Brain microvascular endothelial cell (primary cell): ENCODE measurements around the gene LHFPL6.

ENCODE experiments used
- DNase-seq: peaks from one replicate; pipeline ENCODE4 v3.0.0-alpha.2; 2020
- H3K27ac ChIP-seq: fragments of 250-450 bp; sonication (Bioruptor Pico); 2 replicates; pipeline ENCODE4 v1.5.1; 2020; ENCODE audit warnings: mild to moderate bottlenecking, moderate library complexity
- H3K27me3 ChIP-seq: fragments of 250-450 bp; sonication (Bioruptor Pico); replicated peaks from 2 replicates; pipeline ENCODE4 v1.5.1; 2020; ENCODE audit warnings: mild to moderate bottlenecking
- H3K36me3 ChIP-seq: fragments of 250-450 bp; sonication (Bioruptor Pico); replicated peaks from 2 replicates; pipeline ENCODE4 v1.5.1; 2020; ENCODE audit warnings: mild to moderate bottlenecking
- H3K4me3 ChIP-seq: 2 replicates; pipeline ENCODE4 v1.5.1; 2011; ENCODE audit warnings: low read depth, mild to moderate bottlenecking, control low read depth, low read length, moderate library complexity
- in situ Hi-C: cut with HindIII; loops from 2 replicates; pipeline ENCODE4 v1.10.0; 2017; ENCODE audit warnings: low sequenced_read_pairs, low pct_ligation_motif_present
- TF ChIP-seq, protein P1 (sequence below): IDR thresholded peaks from 2 replicates; pipeline ENCODE4 v1.5.1; 2011; ENCODE audit warnings: low read depth, mild to moderate bottlenecking, moderate library complexity, low read length, control low read depth, inconsistent platforms; ENCODE audit errors: missing control alignments

LHFPL6 gene

DNA sequence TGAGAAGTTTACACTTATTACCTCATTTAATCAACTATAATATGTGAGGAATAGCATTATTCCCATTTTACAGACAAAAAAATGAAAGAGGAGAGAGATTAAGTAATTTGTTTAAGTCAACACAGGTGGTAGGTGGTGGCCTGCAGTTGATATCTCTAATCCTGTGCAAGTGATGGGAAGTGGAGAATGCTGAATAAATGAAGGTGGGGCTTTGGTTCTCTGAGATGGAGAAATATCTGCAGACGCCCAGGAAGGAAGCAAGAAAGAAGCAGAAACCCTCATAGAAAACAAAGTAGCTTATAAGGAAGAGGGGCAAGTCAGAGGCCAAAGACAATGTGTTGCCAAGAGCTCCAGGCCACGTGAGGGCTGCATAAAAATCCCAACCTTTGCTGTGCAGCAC, 290.4 kb downstream of the LHFPL6 start:
- H3K36me3 ChIP-seq = no peaks in the 10 kb centered on the region
- DNase-seq = no peak
- no peak overlapping the region for H3K27ac ChIP-seq
- TF ChIP-seq, protein P1, sequence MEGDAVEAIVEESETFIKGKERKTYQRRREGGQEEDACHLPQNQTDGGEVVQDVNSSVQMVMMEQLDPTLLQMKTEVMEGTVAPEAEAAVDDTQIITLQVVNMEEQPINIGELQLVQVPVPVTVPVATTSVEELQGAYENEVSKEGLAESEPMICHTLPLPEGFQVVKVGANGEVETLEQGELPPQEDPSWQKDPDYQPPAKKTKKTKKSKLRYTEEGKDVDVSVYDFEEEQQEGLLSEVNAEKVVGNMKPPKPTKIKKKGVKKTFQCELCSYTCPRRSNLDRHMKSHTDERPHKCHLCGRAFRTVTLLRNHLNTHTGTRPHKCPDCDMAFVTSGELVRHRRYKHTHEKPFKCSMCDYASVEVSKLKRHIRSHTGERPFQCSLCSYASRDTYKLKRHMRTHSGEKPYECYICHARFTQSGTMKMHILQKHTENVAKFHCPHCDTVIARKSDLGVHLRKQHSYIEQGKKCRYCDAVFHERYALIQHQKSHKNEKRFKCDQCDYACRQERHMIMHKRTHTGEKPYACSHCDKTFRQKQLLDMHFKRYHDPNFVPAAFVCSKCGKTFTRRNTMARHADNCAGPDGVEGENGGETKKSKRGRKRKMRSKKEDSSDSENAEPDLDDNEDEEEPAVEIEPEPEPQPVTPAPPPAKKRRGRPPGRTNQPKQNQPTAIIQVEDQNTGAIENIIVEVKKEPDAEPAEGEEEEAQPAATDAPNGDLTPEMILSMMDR = no peak
- no peak overlapping the region for H3K4me3 ChIP-seq
- in situ Hi-C loops = no loop called here
- no peaks in the 10 kb centered on the region for H3K27me3 ChIP-seq

DNA sequence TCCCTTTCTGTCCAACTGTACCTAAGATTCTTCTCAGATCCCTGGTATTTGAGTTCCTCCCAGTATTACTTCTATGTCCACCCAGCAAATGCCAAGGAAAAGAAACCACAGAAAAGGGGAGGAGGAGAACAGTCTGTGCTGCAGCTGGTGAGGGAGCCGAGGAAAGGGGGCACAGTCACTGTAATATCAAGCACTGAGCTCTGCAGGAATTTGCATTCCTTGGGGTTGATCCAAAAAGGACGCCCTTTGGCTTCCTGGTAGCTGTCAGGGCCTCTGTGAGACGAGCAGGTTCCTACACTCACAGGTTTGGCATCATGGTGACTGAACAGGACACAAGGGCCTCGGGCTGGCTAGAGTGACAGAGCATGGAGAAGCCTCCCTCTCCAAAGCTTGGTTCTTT, 291.4 kb downstream of the LHFPL6 start:
- no peaks in the 10 kb centered on the region for H3K36me3 ChIP-seq

GRCh38 chr13:39310961-39311360, 292.0 kb downstream of the LHFPL6 start:
- in situ Hi-C loops = no loop called here
- Histone ChIP-seq H3K36me3 (no peaks in the 10 kb centered on the region), H3K27me3 (no peaks in the 10 kb centered on the region), H3K27ac (no peak overlapping the region), H3K4me3 (no peak overlapping the region)
- no peak for DNase-seq
- TF ChIP-seq, protein P1 = no peak

More for the DNA sequence above, 291.4 kb downstream of the LHFPL6 start:
- TF ChIP-seq, protein P1 = no peak
- in situ Hi-C loops = no loop called here
- Histone ChIP-seq H3K27me3 (no peaks in the 10 kb centered on the region), H3K27ac (no peak overlapping the region), H3K4me3 (no peak overlapping the region)
- no peak for DNase-seq

GRCh38 chr13:39306639-39307589, 296.1 kb downstream of the LHFPL6 start:
- in situ Hi-C loops = no loop called here
- Histone ChIP-seq H3K4me3 (no peak overlapping the region), H3K27me3 (no peaks in the 10 kb centered on the region), H3K36me3 (no peaks in the 10 kb centered on the region), H3K27ac (no peak overlapping the region)
- TF ChIP-seq, protein P1 = no peak
- no peak for DNase-seq

DNA sequence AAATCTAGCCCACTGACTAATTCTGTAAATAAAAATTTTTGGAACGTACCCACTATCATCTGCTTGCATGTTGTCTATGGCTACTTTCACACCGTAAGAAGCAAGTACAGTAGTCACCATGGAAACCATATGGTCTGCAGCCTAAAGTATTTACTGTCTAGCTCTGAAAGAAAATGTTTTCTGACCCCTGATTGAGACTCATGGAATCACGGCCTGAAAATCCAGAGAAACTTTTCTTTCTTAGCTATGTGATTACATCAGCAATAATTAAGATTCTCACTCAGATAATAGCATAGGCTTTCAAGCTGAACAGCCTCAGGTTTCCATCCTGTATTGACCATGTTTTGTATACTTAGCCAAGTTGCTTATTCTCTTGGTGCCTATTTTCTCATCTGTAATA, 300.2 kb downstream of the LHFPL6 start:
- H3K4me3 ChIP-seq = no peak overlapping the region
- TF ChIP-seq, protein P1 = no peak
- no peaks in the 10 kb centered on the region for H3K36me3 ChIP-seq
- no peak for DNase-seq
- no peak overlapping the region for H3K27ac ChIP-seq
- in situ Hi-C loops = no loop called here
- H3K27me3 ChIP-seq = no peaks in the 10 kb centered on the region
